Effector memory CD8-positive, alpha-beta T cell (primary cell): ENCODE measurements around the gene ROBO2.

Source experiments
- ATAC-seq: fragments of 150-1000 bp; cut with Tn5 transposase; replicated peaks from 2 replicates; pipeline ENCODE4 v1.10.0; 2021; ENCODE audit warnings: mild to moderate bottlenecking, moderate library complexity
- DNase-seq, 3 experiments: peaks; one replicate each; pipeline ENCODE4 v3.0.0; 2021
- H3K27ac Mint-ChIP-seq, 2 donors: one replicate each; pipeline ENCODE4 v1.8.0; 2022; ENCODE audit warnings: mild to moderate bottlenecking in 2 of 2, mixed read lengths in 2 of 2, moderate library complexity in 2 of 2
- H3K27me3 Mint-ChIP-seq, 2 donors: one replicate each; pipeline ENCODE4 v1.8.0; 2022; ENCODE audit warnings: mixed read lengths in 2 of 2
- H3K36me3 Mint-ChIP-seq: one replicate; pipeline ENCODE4 v1.8.0; 2022; ENCODE audit warnings: mild to moderate bottlenecking, moderate library complexity, mixed read lengths; ENCODE audit not compliant: insufficient read depth
- H3K4me1 Mint-ChIP-seq, 2 donors: one replicate each; pipeline ENCODE4 v1.8.0; 2022; ENCODE audit warnings: low read depth in 2 of 2, mixed read lengths in 2 of 2
- H3K4me3 Mint-ChIP-seq, 2 donors: one replicate each; pipeline ENCODE4 v1.8.0; 2022; ENCODE audit warnings: mild to moderate bottlenecking in 2 of 2, mixed read lengths in 2 of 2, moderate library complexity in 2 of 2
- H3K9me3 Mint-ChIP-seq, 2 donors: one replicate each; pipeline ENCODE4 v1.8.0; 2022; ENCODE audit warnings: mixed read lengths in 2 of 2

Gene ROBO2

GRCh38 chr3:77467702-77468625 lies 428.1 kb downstream of the ROBO2 start:
- DNase-seq (no peak), ATAC-seq (no peak)
- H3K36me3 Mint-ChIP-seq, result no peaks in the 10 kb centered on the region
- H3K4me1 Mint-ChIP-seq, result no peaks in the 10 kb centered on the region
- no peak overlapping the region for H3K27ac Mint-ChIP-seq
- no peak overlapping the region for H3K4me3 Mint-ChIP-seq
- no peaks in the 10 kb centered on the region for H3K27me3 Mint-ChIP-seq
- peaks cover 15 to 25% of the 10 kb centered on the region in 2 donors for H3K9me3 Mint-ChIP-seq

GRCh38 chr3:77468626-77469020 lies 428.7 kb downstream of the ROBO2 start:
- DNase-seq (no peak), ATAC-seq (no peak)
- H3K27ac Mint-ChIP-seq, result no peak overlapping the region
- no peaks in the 10 kb centered on the region for H3K4me1 Mint-ChIP-seq
- H3K36me3 Mint-ChIP-seq, result no peaks in the 10 kb centered on the region
- H3K9me3 Mint-ChIP-seq, result peaks cover 15 to 25% of the 10 kb centered on the region in 2 donors
- no peaks in the 10 kb centered on the region for H3K27me3 Mint-ChIP-seq
- no peak overlapping the region for H3K4me3 Mint-ChIP-seq

- Mint-ChIP-seq H3K36me3 (peaks cover 4% of the 10 kb centered on the region), H3K27ac (no peak overlapping the region), H3K4me1 (no peaks in the 10 kb centered on the region), H3K9me3 (peaks cover 19 to 24% of the 10 kb centered on the region in 2 donors), H3K4me3 (no peak overlapping the region), H3K27me3 (no peaks in the 10 kb centered on the region)
- ATAC-seq (no peak), DNase-seq (no peak)
These were observed 435.6 kb downstream of the ROBO2 start for GRCh38 chr3:77475507-77475906.

GRCh38 chr3:77479021-77479420 lies 439.1 kb downstream of the ROBO2 start:
- Mint-ChIP-seq H3K4me1 (no peaks in the 10 kb centered on the region), H3K27ac (no peak overlapping the region)
- ATAC-seq, result no peak

DNA sequence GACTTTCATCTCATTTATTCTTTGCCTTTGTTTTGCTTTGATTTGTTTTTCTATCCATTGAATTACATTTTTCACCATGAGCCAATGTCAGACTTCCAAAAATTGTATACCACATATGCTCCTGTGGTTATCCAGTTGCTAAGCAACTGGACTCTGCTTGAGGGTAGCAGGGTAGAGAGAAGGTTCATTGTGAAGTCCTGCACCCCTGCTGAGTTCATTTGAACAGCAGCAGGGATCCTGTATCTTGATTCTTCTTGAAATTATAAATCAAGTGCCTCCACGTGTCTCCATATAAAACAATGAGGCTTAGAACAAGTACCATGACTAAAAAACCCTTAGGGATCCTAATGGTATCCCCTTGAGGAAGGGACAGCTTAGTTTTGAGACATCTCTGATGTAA lies 449.3 kb downstream of the ROBO2 start:
- no peak for ATAC-seq
- no peak for DNase-seq
- no peaks in the 10 kb centered on the region for H3K27me3 Mint-ChIP-seq
- no peaks in the 10 kb centered on the region for H3K36me3 Mint-ChIP-seq
- H3K4me3 Mint-ChIP-seq, result no peak overlapping the region
- H3K4me1 Mint-ChIP-seq, result no peaks in the 10 kb centered on the region
- no peak overlapping the region for H3K27ac Mint-ChIP-seq
- H3K9me3 Mint-ChIP-seq, result peaks cover 14 to 22% of the 10 kb centered on the region in 2 donors

More at GRCh38 chr3:77479021-77479420, 439.1 kb downstream of the ROBO2 start:
- H3K27me3 Mint-ChIP-seq, result no peaks in the 10 kb centered on the region
- DNase-seq, result no peak
- H3K4me3 Mint-ChIP-seq, result no peak overlapping the region
- peaks cover 9 to 16% of the 10 kb centered on the region in 2 donors for H3K9me3 Mint-ChIP-seq
- H3K36me3 Mint-ChIP-seq, result peaks cover 4% of the 10 kb centered on the region

DNA sequence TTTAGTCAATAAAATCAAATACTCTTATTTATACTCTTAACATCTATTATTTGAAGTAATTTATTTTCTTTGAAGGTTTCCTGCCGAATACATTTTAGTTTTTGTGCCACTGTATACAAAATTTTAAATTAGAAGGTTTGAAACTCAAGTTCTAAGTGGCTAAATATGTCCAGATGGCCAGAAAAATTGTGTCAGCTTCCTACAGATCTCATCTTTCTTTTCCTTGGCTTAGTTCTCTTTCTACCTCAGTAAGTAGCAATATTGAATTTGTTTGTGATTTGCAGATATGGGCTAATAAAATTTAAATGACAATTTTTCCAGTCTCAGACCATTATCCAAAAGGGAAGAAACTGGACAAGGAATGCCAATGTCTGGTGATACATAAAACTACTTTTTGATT lies 452.1 kb downstream of the ROBO2 start:
- peaks cover under 1 to 9% of the 10 kb centered on the region in 2 donors for H3K9me3 Mint-ChIP-seq
- H3K4me1 Mint-ChIP-seq, result no peaks in the 10 kb centered on the region
- H3K27ac Mint-ChIP-seq, result no peak overlapping the region
- no peak for DNase-seq
- no peaks in the 10 kb centered on the region for H3K36me3 Mint-ChIP-seq
- no peaks in the 10 kb centered on the region for H3K27me3 Mint-ChIP-seq
- no peak for ATAC-seq
- H3K4me3 Mint-ChIP-seq, result no peak overlapping the region

GRCh38 chr3:77500721-77501120 lies 460.8 kb downstream of the ROBO2 start:
- Mint-ChIP-seq H3K36me3 (no peaks in the 10 kb centered on the region), H3K4me3 (no peak overlapping the region), H3K4me1 (no peaks in the 10 kb centered on the region), H3K9me3 (peaks cover 0 to 2% of the 10 kb centered on the region in 2 donors), H3K27ac (no peak overlapping the region), H3K27me3 (no peaks in the 10 kb centered on the region)
- ATAC-seq (no peak), DNase-seq (no peak)

DNA sequence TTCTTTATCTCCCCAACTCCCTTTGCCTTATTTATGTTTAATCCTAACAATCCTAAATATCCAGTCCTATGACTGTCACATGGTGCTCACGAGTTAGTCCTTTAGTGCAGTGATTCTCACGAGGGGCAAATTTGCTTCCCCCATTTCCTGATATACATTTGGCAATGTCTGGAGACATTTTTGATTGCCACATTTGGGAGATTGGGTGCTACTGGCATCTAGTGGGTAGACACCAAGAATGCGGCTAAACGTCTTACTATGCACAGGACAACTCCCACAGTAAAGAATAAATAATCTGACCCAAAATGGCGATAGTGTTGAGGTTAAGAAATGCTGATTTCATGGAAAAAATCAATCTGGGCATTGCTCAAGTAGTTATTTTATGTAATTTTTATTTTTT lies 466.5 kb downstream of the ROBO2 start:
- H3K4me1 Mint-ChIP-seq, result no peaks in the 10 kb centered on the region
- no peak overlapping the region for H3K4me3 Mint-ChIP-seq
- H3K9me3 Mint-ChIP-seq, result peaks cover 5 to 27% of the 10 kb centered on the region in 2 donors
- no peak overlapping the region for H3K27ac Mint-ChIP-seq
- no peaks in the 10 kb centered on the region for H3K36me3 Mint-ChIP-seq
- H3K27me3 Mint-ChIP-seq, result no peaks in the 10 kb centered on the region
- DNase-seq, result no peak
- no peak for ATAC-seq

DNA sequence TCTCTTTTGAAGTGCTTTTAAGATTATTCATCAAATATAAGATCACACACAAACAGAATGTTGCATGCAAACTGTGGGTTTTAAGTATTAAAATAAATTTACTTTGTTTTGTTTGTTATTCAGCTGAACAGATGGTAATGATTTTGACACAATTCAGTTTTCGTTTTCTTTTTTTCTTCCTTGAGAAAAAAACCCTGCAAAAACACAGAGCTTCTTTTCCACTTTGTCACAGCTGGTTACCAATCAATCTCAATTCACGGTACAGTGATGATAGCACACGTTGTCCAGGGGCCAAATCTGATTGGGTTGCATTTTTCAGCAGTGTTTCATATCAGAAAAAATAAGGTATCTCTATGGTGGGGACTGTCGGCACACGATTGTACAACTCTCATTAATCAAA lies 473.6 kb downstream of the ROBO2 start:
- ATAC-seq (no peak), DNase-seq (no peak)
- no peaks in the 10 kb centered on the region for H3K4me1 Mint-ChIP-seq
- H3K27ac Mint-ChIP-seq, result no peak overlapping the region
- no peaks in the 10 kb centered on the region for H3K36me3 Mint-ChIP-seq
- no peaks in the 10 kb centered on the region for H3K27me3 Mint-ChIP-seq
- peaks cover 4 to 34% of the 10 kb centered on the region in 2 donors for H3K9me3 Mint-ChIP-seq
- no peak overlapping the region for H3K4me3 Mint-ChIP-seq

GRCh38 chr3:77514766-77515165 lies 474.9 kb downstream of the ROBO2 start:
- Mint-ChIP-seq H3K4me3 (no peak overlapping the region), H3K36me3 (no peaks in the 10 kb centered on the region), H3K27ac (no peak overlapping the region), H3K9me3 (peaks cover 4 to 21% of the 10 kb centered on the region in 2 donors), H3K4me1 (no peaks in the 10 kb centered on the region), H3K27me3 (no peaks in the 10 kb centered on the region)
- DNase-seq (no peak), ATAC-seq (no peak)

GRCh38 chr3:77524463-77524862 lies 484.6 kb downstream of the ROBO2 start:
- H3K9me3 Mint-ChIP-seq, result peaks cover 5 to 15% of the 10 kb centered on the region in 2 donors
- H3K27me3 Mint-ChIP-seq, result no peaks in the 10 kb centered on the region
- no peak overlapping the region for H3K4me3 Mint-ChIP-seq
- ATAC-seq (no peak), DNase-seq (no peak)
- H3K27ac Mint-ChIP-seq, result no peak overlapping the region
- no peaks in the 10 kb centered on the region for H3K36me3 Mint-ChIP-seq
- no peaks in the 10 kb centered on the region for H3K4me1 Mint-ChIP-seq

DNA sequence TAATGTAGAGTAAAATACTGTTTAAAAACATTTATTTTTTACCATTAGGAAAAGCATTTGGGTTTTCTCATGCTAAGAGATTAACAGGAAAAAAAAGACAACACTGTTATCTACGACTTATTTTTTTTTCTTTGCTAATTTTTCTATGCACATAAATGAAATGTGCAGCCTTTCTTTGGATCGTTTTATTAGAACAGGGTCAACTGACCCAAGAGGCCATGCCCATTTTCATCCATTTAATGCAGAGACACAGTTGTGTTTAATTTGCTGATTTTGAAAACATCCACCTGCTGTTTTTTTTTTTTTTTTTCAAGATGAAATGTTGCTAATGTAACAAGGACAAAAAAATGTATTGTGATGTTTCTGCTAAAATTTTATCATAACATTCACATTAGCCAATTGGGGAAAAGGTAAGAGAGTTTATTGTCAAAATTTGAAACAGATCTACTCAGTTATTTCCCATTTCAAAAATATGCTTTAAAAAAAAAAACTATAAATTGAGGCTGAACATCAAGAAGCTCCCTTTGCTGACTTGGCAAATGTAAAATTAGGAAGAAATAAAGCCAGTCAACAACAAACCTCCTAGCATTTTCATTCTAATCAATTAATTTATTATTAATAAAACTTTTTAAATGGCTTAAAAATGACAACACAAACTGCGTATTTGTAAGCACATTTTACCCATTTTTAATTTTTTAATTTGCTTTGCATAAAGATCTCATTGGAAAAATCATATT lies 485.2 kb downstream of the ROBO2 start:
- Mint-ChIP-seq H3K4me1 (no peaks in the 10 kb centered on the region), H3K36me3 (no peaks in the 10 kb centered on the region), H3K4me3 (no peak overlapping the region), H3K27me3 (no peaks in the 10 kb centered on the region), H3K27ac (no peak overlapping the region), H3K9me3 (peaks cover 5 to 15% of the 10 kb centered on the region in 2 donors)
- DNase-seq, result no peak
- ATAC-seq, result no peak

GRCh38 chr3:77526573-77527113 lies 486.7 kb downstream of the ROBO2 start:
- ATAC-seq, result no peak
- Mint-ChIP-seq H3K27me3 (no peaks in the 10 kb centered on the region), H3K9me3 (peaks cover 7 to 15% of the 10 kb centered on the region in 2 donors), H3K4me3 (no peak overlapping the region), H3K27ac (no peak overlapping the region), H3K36me3 (no peaks in the 10 kb centered on the region), H3K4me1 (no peaks in the 10 kb centered on the region)
- DNase-seq, result no peak
